HT1080 (cell line): ENCODE measurements around the gene MDM4. TPM values are rescaled to one million over a fixed set of nuclear protein-coding genes. Genes with fewer than 3 reads are reported as not detected.
A peak's percentile ranks its signal among the peaks of the same experiment; 100 is the strongest.

ENCODE experiments used
- DNase-seq: peaks from one replicate; pipeline ENCODE4 v3.0.0-alpha.2; 2015; ENCODE audit warnings: low read depth
- total RNA-seq: library from RNA; depleted of rRNA; stranded (reverse); fragments of >200 nt; shearing (Covaris generic); gene quantifications from 2 replicates; pipeline ENCODE4 v1.2.3, GENCODE V29; 2014

Gene MDM4
- total RNA-seq, 1 experiment from 2014 or later = 9.2 TPM

DNA sequence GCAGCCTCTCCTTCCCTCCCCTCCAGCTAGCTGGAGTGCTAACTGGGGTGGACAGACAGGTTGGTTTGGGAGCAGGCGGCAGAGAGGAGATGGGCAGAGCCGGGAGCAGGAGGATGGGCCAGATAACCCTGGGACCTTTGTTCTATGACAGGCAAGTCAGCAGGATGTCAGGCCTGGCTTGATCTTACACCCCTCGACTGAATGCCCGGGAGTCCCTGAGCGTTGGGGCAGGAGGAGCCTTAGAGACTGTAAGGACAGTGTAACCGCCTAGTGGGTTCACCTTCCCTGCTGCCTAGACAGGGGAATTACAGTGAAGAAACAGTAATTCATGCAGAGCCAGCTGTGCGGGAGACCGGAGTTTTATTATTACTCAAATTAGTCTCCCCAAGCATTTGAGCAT lies 60.2 kb downstream of the MDM4 start:
- no peak for DNase-seq

GRCh38 chr1:204577794-204578478 lies 61.7 kb downstream of the MDM4 start:
- DNase-seq = no peak

DNA sequence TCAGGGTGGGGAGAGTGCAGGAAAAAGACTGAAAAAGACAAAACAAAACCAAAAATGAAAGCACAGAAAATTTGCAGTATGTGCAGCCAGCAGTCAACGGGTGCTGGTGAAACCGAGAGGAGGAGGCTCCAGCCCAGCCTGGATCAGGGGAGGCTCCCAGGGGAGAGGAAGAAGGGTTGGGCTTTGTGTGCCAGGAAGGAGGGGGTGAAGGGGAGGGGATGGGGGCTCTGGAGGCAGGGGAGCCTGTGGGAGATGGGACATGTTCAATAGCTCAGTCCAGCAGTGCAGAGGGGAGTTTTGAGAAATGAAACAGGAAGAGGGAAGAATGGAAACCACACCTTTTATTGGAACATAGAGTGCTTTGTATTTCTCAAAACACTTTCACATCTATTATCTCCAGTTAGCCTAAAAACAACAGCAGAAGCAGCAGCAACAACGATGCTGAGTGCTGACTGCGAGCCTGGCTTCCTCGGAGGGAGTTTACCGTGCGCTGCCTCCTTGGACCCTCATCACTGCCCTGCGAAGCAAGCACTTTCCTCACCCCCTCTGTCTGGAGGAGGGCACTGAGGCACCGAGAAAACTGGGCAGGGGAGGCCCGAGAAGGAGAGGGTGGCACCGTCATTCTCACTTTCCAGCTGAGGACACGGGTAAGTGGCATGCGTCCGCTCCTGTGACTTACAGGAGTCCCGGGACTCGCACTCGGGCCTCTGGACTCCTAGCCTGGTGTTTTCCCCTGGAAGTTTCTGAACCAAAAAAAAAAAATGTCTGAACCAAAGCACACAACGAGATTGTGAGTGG lies 62.9 kb downstream of the MDM4 start:
- no peak for DNase-seq

DNA sequence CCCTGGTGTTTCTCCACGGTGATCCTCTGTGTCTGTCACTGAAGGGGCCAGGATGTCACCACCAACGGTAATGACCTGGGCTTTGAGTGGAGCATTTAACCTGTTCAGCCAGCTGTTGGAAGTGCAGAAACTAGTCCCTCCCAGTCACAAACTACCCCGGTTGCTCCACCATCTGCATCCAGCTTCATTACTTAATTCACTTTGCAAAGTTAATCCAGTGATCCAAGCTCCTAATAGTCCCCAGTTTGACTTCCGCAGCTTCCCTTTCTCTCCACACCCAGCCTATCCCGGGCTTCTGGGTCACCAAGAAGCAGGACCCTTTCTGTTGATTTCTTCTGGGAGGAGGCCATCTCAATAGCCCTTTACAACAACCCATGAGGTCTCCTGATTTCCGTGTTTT lies 63.5 kb downstream of the MDM4 start:
- no peak for DNase-seq

GRCh38 chr1:204580862-204581261 lies 64.7 kb downstream of the MDM4 start:
- no peak for DNase-seq

DNA sequence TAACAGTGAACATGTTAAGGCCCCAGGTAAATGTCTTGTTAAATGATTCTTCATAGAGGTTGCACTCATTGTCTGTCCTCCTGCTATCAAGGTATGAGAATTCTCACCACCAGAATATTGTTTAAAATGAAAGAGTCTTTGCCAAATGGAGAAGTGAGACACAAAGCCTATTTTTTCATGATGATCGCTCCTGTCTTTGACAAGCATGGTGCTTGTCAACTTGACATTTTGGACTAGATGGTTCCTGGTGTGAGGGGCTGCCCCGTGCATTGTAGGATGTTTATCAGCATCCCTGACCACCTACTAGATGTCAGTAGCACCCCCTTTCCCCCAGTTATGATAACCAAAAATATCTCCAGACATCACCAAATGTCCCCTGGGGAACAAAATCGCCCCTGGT lies 65.6 kb downstream of the MDM4 start:
- DNase-seq = no peak

DNA sequence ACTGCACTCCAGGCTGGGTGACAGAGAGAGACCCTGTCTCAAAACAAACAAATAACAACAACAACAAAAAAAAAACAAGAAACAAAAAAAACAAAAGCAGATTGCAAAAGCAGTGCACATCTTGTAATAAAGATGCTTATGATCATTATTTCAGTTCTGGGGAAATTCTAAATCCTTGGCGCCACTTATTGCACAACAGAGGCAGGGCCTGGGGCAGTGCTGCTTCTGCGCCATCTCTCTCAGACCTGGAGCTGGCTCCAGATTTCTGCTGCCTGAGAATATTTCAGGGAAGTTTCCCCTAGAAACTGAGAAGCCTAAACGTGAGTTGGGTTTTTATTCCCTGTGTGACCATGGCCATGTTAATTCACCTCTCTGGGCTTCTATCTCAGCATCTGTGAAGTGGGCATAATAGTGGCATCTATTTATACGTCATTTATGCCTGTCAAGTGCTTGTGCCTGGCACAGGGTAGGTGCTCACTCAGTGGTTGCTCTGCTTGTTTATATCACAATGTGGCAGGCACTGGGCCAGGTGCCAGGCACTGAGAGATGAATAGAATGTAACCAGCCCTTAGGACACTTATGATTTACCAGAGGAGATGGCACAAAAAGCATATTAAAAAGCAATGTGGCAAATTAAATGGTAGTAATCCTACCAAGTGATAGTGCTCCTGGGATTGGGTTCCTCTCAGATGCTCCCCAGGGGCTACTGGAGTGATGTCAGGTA lies 67.9 kb downstream of the MDM4 start:
- DNase-seq = no peak

GRCh38 chr1:204584699-204585372 lies 68.6 kb downstream of the MDM4 start:
- DNase-seq = no peak

GRCh38 chr1:204587621-204588020 lies 71.4 kb downstream of the MDM4 start:
- no peak for DNase-seq

GRCh38 chr1:204588826-204589225 lies 72.6 kb downstream of the MDM4 start:
- no peak for DNase-seq

- DNase-seq = no peak
Observed at GRCh38 chr1:204589409-204590038, 73.3 kb downstream of the MDM4 start.

DNA sequence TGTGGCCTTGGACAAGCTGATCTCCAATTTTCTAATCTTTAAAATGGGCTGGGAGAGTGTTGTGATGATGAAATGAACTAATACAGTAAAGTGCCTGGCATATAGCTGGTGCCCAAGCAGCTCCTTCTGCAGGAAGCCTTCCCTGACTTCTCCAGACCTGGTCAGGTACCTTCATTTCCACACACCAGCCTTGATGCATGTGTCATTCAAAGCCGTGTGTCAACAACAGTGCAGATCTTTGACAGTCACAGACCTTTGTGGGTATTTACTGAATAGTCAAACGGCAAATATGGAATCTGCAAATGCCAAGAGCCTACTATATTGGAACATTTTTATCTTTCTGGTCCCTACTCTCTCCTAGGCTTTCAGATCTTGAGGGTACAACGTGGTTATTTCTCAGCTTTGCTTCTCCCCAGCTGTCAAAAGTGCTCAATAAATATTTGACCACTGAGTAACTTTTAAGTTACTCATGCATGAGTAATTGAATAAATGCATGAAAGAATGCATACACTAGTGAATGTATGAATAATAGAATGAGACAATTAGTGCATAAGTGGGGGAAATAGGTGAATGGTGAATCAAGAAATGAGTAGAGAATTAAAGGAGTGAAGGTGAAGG lies 75.4 kb downstream of the MDM4 start:
- DNase-seq = peak; percentile 80

GRCh38 chr1:204592246-204592948 lies 76.2 kb downstream of the MDM4 start:
- DNase-seq = no peak

GRCh38 chr1:204598319-204598969 lies 82.2 kb downstream of the MDM4 start:
- DNase-seq = no peak

- no peak for DNase-seq
Observed at GRCh38 chr1:204599098-204599497, 82.9 kb downstream of the MDM4 start.

DNA sequence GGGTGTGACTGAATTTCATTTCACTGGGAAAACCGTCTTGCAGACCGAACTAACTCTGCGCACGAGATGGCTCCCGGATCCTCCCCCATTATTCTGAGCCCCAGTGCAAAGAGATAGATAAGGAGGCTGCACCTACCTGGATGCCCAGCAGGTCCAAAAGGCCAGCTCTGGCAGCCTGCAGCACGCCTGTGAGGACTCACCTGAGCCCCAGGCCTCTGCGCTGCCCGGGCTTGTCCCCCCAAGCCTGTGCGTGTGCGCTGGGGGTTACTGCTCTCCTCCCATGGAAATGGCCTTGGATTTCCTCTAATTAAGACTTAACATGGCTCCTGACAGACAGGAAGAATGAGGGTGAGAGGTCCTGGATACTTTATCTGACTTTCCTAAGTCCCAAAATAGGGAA lies 83.4 kb downstream of the MDM4 start:
- no peak for DNase-seq

GRCh38 chr1:204600203-204600602 lies 84.0 kb downstream of the MDM4 start:
- DNase-seq = no peak

GRCh38 chr1:204600968-204601367 lies 84.8 kb downstream of the MDM4 start:
- no peak for DNase-seq

DNA sequence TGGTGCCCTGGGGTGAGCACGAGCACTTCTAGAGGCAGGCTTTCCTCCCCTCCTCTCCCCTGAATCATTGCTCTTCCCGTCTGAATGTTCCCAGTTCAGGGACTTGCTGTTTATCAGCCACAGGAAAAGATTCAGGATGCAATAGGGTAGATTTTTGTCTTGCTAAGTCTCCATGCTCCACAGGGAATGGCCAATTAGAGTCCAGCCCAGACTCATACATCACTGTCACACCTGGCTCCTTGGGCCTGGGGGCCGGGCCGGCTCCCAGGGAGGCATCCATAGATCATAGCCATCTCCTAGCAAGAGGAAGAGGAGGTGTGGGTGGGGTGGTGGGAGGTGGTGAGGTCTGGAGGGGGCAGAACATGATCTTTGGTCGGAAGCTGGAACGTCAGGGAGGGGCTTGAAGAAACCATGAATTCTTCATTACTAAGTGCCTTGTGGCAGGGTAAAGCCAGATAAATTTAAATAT lies 85.9 kb downstream of the MDM4 start:
- no peak for DNase-seq
